HG03460 (cell line): ENCODE measurements around the gene RLIM.
A peak's percentile ranks its signal among the peaks of the same experiment; 100 is the strongest.
"Not testable (repeated sequence)": the region's sequence is repeated elsewhere in the genome, so short reads cannot be mapped to it uniquely, and the experiment has no call there.

Experiments
- ATAC-seq: cut with Tn5 transposase; IDR thresholded peaks from one replicate; pipeline ENCODE4 v1.9.1; 2021; ENCODE audit not compliant: unreplicated experiment

RLIM gene

GRCh38 chrX:74614093-74614909, at the start of gene RLIM:
Gene RLIM (minus strand): TSS chrX:74614624. CDS start chrX:74595977, 18,647 bp downstream.
- ATAC-seq: peak; percentile 93

DNA sequence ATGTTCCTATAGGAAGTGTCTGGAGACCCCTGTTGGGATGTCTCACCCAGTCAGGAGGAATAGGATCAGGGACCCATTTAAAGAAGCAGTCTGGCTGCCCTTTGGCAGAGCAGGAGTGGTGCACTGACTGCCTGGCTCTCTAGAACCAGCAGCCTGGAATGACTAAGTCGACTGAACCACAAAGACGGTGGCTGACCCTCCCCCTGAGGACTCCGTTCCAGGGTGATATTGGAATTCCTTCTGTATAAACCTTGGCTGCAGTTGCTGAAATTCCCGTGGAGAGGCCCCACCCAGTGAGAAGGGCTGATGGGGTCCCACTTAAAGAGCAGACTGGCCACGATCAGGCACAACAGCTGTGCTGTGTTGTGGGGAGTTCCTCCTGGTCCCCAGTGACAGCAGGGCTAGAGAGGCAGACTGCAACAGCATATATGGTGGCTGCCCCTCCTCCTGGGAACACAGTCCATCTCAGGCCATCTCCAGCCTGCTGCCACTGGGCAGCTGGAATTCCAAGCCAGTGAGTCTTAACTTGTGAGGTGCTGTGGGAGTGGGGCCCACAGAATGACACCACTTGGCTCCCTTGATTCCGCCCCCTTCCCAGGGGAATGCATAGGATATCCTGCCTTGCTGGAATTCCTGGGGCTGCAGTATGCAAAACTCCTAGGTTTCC, 41.8 kb upstream of the RLIM start:
- no peak for ATAC-seq

GRCh38 chrX:74654953-74655352, 40.5 kb upstream of the RLIM start:
- not testable (repeated sequence) for ATAC-seq

DNA sequence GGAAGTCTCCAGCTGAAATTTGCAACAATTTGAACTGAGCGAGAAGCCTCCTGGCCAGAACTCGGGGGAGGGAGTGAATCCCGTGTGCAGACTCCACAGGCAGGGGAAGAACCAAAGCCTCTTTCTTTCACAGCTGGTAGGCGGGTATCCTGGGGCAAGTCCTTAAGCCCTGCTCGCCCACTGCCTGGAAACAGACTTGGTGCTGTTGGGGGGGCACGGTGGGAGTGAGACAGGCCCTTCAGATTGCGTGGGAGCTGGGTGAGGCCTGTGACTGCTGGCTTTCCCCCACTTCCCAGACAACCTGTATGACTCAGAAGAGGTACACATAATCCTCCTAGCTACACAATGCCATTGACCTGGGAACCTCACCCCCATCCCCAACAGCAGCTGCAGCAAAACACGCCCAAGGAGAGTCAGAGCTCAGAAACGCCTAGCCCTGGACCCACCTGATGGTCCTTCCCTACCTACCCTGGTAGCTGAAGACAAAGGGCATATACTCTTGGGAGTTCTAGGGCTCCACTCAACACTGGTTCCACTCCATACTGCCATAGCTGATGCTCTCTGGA, 22.4 kb upstream of the RLIM start:
- no peak for ATAC-seq

- ATAC-seq: peak; percentile 3
Observed at GRCh38 chrX:74613370-74614092, 893 bp downstream of the RLIM start.

- ATAC-seq: no peak
Observed at GRCh38 chrX:74606799-74607198, 7.6 kb downstream of the RLIM start.

DNA sequence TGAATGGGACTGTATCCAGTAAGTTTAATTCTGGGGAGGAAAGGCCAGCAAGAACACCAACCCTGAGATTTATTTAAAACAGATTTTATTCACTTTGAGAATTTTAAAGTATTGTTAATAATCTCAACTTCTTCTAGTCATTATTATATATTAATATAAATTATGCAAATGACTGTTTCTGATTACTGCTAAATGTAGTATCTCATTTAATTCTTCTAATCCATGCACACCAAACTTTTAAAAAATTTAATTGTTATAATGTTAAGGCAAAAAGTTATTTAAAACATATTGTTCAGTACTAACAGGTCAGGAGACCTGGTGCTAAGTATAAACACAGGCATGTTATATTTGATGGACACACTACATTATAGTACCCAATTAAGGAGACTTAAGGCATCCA, 8.1 kb downstream of the RLIM start:
- ATAC-seq: no peak

GRCh38 chrX:74603040-74603439, 11.4 kb downstream of the RLIM start:
- ATAC-seq: no peak

DNA sequence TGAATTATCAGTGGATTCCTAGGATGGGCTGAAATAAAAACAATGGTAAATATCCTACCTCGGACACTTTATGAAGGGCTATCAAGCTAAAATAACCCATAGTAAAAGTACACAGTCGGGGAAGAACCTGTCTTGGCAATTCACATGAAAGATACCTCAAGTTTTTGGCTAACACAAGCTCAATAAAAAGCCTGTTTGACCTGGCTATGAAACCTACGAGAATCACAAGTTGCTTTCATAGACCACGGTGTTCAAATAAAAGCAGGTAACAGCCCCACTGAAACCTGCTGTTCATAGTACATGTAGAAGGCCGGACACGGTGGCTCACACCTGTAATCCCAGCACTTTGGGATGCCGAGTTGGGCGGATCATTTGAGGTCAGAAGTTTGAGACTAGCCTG, 12.3 kb downstream of the RLIM start:
- no peak for ATAC-seq

GRCh38 chrX:74593593-74593992, 20.8 kb downstream of the RLIM start:
- ATAC-seq: no peak

- ATAC-seq: no peak
Observed at GRCh38 chrX:74585766-74586165, 28.7 kb downstream of the RLIM start.

- no peak for ATAC-seq
Observed at GRCh38 chrX:74579597-74580198, 34.7 kb downstream of the RLIM start.

- no peak for ATAC-seq
Observed at GRCh38 chrX:74578137-74578536, 36.3 kb downstream of the RLIM start.

DNA sequence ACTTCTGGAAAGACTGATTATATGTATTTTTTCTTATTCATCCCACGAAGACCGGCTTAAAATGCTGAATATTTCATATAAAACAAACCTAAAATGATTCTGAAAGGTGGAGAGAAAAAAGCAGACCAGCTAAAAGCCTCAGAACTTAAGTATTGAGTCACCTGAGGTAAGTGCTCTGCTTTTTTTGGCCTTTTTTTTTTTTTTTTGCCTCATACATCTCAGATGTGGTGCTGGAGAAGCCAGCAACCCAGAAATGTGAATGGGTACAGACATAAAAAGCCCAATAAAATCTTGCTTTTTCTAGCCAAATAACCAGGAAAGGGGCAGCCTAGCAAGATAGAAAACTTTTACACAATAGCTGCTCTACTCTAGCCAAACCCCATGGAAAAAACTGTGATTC, 57.0 kb downstream of the RLIM start:
- no peak for ATAC-seq

- ATAC-seq: no peak
Observed at GRCh38 chrX:74551934-74552333, 62.5 kb downstream of the RLIM start.

- peak; percentile 86 for ATAC-seq
Observed at GRCh38 chrX:74550295-74550802, 64.1 kb downstream of the RLIM start.

GRCh38 chrX:74546984-74547383, 67.4 kb downstream of the RLIM start:
- ATAC-seq: no peak

- ATAC-seq: no peak
Observed at GRCh38 chrX:74545880-74546523, 68.4 kb downstream of the RLIM start.

DNA sequence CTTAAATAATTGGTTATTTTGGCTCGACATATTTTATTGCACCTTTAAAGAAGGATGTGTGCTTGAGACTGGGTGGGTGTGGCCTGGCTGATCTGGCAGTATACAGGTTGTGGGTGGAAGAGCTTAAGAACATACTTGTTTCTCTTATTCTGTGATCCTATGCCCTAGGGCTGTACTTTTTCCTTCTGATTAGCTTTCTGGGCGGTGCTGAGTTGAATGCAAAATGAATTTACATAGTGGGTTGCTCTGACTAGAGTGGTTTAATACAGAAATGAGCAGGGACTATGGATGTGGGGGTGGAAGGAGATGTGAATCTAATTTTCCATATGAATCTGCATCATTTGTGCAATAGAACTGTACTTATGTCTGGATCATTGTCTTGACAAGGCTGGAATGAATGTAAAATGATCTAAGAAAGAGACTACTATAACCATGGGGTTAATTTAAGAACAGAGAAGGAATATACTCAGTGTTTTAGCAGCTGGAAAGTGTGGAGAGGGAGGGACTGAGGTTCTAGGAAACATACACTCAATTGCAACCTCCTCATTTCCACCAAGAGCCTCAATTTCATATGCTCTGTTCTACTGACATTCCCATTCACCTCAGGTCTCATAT, 73.7 kb downstream of the RLIM start:
- ATAC-seq: no peak

GRCh38 chrX:74536832-74537371, 77.5 kb downstream of the RLIM start:
- peak; percentile 25 for ATAC-seq
